CD4-positive, alpha-beta T cell treated with Interleukin-17A for 4 hours (primary cell): ENCODE data around the gene CEMIP.

Source experiments
- DNase-seq: peaks from one replicate; pipeline ENCODE4 v3.0.0-alpha.2; 2020; ENCODE audit warnings: mixed read lengths

Gene CEMIP

DNA sequence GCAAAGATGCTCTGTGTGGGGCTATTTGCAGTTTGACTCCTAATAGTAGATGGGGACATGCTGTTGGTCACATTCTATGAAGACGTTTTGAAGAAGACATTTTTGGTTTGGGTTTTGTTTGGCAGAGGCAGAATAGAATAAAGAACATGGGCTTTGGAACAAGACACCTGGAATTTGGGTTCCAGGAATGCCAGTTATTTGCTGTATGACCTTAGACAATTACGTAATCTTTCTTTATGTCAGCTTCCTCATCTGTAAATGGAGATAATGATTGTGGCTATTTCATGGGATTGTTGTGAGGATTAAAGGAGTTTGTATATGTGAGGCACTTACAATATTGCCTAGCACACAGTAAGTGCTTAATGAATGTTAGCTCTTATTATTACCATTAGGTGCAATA lies 118.9 kb downstream of the CEMIP start:
- no peak for DNase-seq

DNA sequence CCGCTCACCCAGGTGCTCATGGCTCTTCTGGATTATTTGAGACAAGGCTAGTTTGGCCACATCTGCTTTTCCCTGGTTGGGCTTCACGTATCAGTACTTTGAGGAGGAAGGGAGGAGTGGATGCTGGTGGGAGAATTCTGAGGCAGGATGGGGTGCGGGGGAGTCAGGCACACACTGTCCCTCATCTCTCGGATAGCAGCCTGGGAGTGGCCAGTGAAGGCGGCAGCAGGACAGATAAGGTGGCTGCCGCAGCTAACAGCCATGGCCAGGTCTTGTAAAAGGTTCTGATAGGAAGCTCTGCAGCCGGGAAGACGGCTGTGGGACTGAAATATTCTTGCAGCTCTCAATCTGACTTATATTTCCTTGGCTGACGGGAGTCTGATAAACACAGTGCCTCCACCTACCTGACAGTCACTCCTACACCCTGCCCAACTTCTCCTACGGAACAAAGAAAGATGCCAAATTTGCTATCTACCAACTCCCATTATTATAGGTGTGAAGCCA lies 123.2 kb downstream of the CEMIP start:
- DNase-seq, result no peak

DNA sequence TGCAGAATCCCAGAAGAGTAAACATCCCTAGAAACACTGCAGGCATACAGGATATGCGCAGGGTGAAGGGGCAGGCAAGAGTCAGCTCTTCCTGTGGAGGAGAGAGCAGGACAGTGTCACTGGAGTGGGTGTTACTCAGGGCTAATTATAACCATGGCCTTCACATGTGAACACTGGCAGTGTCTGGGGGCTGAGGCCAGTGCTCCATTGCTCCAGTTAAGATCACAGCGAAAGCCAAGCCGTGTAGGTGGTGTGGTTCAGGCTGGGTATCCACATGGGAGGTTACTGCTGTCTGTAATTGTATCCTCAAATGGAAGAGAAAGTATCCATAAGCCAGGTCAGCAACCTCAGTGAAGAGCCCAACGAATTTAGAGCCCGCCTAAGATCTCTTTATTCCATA lies 125.8 kb downstream of the CEMIP start:
- DNase-seq, result no peak

DNA sequence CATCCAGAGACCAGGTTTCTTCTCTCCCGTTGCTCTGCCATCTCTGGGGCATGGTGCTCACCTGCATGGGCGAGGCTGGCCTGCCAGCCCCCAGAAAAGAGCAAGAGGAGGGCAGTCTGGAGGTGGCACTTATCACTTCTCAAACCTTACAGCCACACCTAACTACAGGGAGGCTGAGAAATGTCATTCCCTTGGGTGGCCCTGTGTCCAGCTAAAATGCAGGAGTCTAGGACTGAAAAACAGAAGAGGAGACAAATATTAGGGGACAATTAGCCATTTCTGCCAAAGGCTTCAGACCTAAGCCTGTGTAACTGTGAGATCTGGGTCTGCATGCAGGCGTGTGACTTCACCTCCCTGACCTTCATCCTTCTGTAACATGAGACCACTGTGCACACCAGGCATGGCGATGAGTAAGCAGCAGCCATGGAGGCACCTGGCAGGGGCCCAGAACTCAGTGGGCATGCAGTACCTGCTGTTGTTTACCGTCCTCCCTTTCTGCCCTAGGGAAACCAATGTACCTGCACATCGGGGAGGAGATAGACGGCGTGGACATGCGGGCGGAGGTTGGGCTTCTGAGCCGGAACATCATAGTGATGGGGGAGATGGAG lies 127.1 kb downstream of the CEMIP start:
- no peak for DNase-seq

DNA sequence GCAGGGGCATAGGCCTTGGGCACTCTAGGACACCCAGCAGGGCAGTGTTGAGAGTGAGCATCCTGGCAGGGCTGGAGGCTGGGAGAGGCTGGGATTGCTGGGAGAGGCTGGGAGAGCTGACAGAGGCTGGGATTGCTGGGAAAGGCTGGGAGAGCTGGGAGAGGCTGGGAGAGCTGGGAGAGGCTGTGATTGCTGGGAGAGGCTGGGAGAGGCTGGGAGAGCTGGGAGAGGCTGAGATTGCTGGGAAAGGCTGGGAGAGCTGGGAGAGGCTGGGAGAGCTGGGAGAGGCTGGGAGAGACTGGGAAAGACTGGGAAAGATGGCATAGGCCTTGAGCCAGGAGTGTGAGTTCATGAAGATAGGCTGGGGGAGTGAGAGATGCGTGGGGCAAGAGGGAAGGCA lies 132.7 kb downstream of the CEMIP start:
- no peak for DNase-seq

DNA sequence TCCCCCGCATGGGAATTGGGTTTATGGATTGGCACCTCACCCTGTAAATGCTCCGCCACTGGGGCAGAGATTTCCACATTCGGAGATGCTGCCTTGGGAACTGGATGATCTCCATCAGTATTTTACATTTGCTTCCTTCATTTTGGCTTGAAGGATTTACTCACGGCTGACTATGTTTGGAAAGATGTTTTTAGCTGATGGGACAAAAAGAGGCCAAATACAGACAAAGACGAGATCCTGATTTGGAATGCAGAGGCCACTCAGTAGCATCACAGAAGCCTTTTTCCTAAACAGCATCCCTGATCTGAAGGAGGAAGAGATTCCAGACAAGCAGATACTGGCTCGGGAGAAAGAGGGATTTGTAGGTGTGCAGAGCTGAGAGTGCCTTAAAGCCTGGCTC lies 133.5 kb downstream of the CEMIP start:
- no peak for DNase-seq

DNA sequence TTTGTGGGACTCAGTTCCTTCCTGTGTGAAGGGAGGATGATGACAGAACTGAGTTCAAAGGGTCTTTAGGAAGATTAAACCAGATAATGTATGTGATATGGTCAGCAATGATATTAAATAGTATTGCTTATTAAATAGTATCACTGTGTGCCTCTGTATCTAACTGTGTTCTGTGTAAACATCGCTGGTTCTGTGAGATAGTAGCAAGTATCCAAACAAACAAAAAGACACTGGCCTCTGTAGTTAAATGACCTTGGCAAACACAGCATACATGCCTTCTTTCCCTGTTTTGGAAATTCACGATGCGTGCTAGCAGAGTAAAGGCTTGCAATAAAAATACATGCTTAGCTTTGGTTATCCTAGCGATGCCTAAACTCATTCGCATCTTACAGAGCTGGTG lies 134.4 kb downstream of the CEMIP start:
- DNase-seq, result no peak

DNA sequence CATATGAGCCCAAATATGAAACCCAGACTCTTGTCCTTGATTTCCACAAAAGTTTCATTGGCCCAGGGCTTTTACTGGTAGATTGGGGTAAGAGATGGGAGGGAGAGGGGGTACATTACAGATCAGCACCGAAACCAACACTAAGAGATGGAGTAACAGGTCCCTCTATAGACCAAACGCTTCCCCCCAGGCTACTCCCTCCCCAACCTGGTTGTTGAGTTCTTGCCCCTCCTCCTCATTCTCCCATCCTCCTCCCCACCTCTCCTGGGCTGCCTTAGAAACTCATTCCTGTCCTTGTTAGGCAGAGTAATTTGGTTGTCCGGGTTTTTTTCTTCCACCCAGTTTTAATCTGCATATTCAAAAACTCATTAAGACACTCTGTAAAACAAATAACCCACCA lies 136.3 kb downstream of the CEMIP start:
- DNase-seq, result no peak

DNA sequence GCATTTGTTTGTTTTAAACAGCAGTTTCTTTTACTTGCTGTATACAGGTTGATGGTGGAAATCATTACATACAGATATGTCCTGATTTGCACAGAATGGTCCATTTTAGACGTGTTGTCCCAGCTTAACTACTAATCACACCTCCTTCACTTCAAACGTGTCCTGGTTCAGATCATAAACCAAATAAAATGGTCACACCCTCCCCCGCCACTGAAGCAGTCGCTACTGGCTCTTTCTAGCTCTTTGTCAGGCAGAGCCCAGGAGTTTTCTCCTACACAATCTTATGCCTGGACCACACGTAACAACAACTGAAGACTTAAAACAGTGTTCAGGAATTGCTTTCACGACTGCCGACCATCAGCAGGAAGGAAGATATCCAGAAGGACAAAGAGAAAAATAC lies 136.9 kb downstream of the CEMIP start:
- no peak for DNase-seq

DNA sequence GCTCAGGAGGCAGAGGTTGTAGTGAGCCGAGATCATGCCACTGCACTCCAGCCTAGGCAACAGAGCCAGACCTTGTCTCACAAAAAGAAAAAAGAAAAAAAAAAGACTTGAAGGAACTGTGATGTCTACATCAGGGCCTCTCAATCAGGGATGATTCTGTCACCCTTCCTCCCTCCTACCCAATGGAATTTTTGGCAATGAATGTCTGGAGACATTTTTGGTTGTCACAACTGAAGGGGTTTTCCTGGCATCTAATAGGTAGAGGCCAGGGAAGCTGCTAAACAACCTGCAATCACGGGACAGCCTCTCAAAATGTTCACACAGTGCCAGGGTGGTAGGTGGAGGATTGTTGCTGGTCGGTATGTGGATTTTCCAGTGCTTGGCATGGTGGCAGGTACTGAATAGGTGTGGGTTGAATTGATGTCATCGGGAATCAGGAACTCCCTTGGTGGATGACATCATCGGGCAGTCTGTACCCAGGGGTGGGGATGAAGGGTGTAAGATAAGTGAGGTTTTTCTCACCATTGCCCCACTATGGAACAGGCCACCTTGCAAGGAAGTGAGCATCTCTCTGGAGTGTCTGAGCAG lies 139.1 kb downstream of the CEMIP start:
- DNase-seq, result no peak

DNA sequence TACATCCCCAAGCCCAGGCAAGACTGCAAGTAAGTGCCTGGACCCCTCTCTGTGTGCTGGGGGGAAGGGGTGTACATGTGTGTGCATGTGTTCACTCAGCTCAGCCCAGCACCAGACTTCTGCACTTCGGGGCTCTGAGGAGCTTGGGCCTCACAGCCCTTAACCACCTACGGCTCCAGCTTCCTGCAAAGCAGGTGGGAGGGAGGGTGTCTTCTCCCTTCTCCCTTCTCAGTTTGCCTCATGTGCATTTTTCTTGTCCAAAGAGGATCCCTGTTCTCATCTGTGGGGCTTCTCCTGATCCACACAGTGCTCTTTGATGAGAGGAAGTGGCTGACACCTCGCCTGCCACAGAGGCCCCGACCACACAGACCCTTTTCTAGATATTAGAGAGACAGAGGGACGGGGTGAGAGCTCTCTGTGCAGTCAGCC lies 141.1 kb downstream of the CEMIP start:
- DNase-seq, result no peak

DNA sequence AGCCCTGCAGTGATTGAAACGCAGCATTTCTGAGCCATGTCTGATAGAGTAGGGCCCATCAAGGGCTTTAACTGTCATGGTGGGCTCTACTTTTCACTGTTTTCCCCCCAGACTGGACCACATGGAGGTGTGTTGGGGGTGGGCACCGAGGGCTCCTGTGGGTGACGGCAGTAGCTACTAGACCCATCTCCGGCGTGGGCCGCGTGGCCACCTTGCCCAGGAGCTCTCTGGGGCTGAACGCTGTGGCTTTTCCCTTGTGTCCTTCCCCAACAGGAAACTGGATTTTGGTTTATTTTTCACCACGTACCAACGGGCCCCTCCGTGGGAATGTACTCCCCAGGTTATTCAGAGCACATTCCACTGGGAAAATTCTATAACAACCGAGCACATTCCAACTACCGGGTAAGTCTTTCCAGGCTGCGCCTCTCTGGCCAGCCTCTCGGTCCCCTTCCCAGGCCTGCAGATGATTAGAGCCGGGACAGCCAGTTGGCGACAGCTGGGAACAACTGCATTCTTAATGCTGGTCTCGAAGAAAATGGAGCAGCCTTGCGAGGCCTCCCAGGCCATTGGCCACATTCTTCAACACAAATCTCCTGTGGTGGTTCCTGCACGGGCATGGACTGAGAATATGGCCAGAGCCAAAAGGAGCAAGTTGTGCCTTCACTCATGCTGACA lies 142.7 kb downstream of the CEMIP start:
- no peak for DNase-seq

DNA sequence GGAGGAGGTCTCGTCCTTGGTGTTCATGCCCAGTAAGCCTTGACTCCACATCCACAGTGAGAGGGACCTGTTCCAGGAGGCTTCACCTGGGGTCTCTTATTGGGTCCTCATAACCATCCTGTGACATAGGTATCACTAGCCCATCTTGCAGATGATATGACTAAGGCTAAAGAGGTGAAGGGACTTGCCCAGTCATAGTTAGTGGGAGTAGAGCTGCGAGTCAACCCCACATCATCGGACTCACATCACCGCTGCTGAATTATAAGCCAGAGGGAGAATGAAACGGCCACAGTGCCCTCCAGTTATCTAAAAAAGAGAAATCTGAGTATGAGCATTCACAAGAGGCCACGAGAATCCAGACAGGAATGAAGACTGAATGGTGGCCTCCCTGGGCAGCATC lies 144.5 kb downstream of the CEMIP start:
- DNase-seq, result no peak

DNA sequence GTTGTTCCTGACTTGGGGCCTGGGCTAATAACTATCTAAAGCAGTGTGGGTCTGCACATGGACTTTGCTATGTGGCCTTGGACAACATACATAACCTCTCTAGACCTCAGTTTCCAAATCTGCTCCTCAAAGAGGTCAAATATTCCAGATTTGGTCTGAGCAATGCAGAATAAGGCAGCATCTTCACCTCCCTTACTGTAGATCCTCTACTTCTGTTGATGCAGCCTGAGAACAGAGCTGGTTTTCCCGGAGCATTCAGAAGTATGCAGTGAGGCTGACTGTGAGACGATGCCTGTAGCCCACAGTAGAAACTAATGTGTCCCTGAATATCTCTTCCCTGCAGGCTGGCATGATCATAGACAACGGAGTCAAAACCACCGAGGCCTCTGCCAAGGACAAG lies 145.1 kb downstream of the CEMIP start:
- DNase-seq, result no peak

DNA sequence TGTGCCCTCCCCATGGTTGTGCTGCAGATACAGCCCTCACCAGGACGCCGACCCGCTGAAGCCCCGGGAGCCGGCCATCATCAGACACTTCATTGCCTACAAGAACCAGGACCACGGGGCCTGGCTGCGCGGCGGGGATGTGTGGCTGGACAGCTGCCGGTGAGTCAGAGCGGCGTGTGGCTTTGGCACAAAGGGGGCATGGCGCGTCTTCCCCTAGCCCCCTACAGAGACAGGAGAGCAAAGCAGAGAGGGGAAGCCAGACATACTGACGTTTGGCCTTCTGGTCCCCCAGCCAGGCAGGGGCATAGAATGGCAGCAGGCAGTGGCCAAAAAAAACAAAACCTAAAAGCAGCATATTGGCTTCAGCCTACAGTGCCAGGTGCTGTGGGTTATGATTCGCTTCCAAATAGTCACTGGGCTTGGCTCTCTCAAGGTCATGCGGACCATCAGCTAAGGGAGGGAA lies 146.5 kb downstream of the CEMIP start:
- DNase-seq, result no peak

DNA sequence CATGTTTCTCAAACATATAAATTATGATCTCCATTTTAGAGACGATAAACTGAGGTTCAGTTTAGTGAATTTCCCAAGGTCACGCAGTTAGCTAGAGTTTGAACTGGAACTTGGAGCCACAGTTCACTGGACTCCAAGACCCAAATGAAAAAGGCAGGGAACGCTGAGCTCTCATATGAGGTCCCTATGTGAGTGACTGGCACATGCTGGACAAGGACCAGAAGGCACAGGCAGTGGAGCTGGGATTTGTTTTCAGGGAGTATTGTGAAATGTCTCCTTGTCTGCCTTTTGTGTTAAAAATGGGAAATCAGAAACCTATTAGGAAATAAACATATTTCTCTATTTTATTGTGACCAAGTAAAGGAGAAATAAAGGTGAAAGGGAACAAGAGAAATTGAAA lies 147.0 kb downstream of the CEMIP start:
- no peak for DNase-seq

DNA sequence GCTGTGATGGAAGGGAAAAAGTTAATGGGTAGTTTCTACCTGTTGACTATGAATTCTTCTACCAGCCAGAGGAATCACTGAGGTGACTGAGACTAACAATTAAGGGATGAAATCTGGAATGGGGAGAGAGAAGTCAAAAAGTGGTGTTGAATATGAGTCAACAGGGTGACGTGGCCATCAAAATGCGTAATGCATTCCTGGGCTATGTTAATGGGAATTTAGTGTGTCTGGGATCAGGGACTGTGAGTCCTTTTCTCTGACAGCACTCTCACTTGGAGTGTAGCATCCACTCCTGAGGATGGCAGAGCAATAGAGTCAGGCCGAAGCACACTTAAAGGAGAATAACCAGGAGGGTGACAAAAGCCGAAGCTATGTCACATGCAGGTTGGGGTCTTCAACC lies 150.1 kb downstream of the CEMIP start:
- no peak for DNase-seq

DNA sequence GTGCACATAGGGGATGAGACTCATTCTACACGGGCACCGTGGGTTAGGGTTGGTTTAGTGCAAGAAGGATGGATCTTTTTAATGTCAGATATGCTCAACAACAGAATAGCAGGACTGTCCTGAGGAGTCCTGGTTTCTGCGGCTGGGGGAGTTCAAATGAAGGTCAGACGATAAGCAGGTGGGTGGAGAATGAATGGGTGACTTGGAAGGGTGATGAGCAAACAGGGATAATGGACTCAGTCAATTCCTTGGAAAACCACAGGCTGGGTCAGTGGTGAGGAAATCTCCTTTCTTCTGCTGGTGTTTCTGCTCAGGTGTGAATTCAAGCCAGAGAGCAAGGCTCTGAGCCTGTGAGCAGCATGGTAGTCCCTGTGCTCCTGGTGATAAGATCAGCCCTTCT lies 150.5 kb downstream of the CEMIP start:
- DNase-seq, result no peak

DNA sequence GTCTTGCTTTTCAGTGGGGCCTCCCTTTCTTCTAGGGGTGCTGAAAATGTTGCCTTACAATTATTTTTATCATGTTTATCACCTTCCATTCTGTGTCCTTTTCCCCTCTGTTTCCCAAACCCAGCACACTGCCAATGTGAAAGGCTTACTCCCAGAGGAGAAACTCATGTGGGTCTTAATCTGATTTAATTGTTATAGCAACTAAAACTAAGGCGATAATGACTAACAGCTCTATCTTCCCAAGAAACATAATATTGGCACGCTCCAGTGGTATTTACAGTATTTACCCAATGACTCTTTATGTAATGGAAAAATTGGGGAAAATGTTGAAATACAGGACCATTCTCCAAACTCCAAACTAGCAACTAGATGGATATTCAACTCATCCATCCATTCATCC lies 152.0 kb downstream of the CEMIP start:
- DNase-seq, result no peak

DNA sequence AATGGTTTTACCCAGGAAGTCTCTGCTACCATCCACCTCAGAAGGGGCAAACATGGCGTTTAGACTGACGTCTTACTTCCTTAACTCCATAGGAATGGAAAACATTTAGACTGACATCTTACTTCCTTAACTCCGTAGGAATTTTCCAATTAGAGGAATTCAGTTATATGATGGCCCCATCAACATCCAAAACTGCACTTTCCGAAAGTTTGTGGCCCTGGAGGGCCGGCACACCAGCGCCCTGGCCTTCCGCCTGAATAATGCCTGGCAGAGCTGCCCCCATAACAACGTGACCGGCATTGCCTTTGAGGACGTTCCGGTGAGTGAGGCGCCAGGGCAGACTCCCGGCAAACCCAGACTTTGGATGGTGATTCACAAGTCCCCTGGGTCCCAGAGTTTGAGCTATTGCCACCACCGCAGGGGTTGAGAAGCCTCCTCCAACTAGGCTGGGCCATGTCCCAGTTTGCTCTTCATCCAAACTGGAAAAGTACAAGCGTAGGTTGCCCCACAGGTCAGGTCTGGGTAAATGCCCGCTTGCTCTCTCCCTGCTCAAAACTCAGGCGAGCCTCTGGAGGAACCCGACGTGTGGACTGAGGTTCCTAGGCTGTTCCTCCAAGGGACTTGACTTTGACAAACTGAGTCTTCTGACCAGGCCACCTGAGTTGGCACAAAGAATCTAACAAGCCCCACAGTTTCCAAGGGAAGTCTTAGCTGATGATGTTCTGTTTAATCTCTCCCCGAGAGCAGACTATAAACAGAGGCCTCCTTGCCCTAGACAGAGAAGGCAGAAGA lies 152.7 kb downstream of the CEMIP start:
- DNase-seq, result no peak

DNA sequence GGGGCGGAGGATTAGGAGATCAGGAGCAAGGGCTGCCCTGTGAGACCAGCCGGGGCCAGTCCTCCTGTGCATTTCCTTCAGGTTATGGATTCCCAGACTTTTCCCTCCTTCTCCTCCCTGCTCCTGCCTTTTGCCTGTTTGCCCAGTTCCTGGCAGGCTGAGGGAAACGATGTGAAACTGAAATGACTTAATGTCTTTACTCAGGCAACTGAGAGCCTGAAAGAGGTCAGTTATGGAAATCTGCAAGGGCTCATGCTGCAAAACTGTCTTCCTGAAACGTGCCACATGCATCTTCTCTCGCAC lies 153.3 kb downstream of the CEMIP start:
- DNase-seq, result no peak

DNA sequence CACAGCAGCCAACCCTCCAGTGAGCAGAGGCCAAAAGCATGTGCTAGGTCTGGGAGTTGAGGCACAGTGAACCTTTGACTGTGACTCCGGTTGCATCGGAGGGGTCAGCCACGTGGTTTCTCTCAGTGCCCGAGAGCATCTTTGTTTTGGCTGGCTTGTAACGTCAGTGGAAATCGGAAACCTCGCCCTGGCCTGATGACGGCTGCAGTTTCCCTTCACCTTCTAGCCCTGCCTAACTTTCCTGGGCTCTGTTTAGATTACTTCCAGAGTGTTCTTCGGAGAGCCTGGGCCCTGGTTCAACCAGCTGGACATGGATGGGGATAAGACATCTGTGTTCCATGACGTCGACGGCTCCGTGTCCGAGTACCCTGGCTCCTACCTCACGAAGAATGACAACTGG lies 153.8 kb downstream of the CEMIP start:
- DNase-seq, result no peak

DNA sequence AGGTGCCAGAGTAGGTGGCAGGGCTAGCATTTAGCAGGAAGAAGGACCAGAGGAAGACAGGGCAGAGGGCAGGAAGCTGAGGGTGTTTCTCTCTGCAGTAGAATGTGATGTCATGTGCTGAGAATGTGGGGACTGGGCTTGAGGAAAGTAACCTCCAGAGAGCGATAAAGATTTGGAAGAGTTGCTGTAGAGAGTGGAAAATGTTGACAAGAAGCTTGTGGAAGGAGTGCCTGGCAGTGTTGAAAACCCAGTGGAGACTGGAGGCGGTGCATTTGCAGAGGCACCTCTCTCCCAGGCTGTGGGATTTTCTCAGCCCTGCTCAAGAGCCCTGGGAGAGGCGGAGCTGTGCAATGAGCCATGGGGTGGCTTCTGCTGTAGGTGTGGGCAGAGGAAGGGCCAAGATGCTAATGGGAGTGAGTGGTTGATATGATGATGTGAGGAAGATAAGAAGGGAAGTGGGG lies 155.6 kb downstream of the CEMIP start:
- no peak for DNase-seq
